ENCODE measurements around the gene KPRP. TPM values are rescaled to one million over a fixed set of nuclear protein-coding genes. Genes with fewer than 3 reads are reported as not detected.

Gene KPRP
- total RNA-seq, 1 donor from 2014 or later: not detected

DNA sequence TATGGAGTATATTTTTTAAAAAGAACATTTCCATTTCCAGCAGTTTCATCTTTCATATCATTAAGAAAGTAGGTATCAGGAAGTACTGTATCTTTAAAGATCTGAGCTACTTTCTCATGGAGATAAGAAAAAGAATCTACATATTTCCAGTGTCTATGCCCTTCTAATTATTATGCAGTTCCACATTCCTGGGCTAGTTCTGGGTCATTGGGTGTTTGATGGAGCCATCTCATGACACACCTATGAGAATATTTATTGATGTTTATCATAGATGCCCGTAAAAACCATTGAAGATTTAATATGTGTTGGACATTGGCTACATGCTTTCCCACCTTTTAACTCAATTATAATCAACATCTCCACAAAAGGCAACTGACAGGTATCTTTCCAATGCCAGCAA is 28.8 kb upstream of the KPRP start:
- Histone ChIP-seq H3K79me2 (ENCODE audit: low read depth) (no peaks in the 10 kb centered on the region), H3F3A (ENCODE audit: low read depth) (no peaks in the 10 kb centered on the region), H3K4me2 (no peak overlapping the region), H3K27me3 (no peaks in the 10 kb centered on the region), H3K9me3 (ENCODE audit: low read depth) (peaks cover 20% of the 10 kb centered on the region), H2AFZ (replicated peaks) (no peak overlapping the region), H3K27ac (no peak overlapping the region), H4K20me1 (ENCODE audit: low read depth) (no peaks in the 10 kb centered on the region), H3K36me3 (no peaks in the 10 kb centered on the region), H3K9ac (no peak overlapping the region), H3K4me3 (no peak overlapping the region), H3K4me1 (no peaks in the 10 kb centered on the region)
- Mint-ChIP-seq H3K27ac (no peak overlapping the region), H3K36me3 (no peaks in the 10 kb centered on the region), H3K4me1 (no peaks in the 10 kb centered on the region), H3K4me3 (no peak overlapping the region), H3K27me3 (ENCODE audit: insufficient read depth, low read depth) (peaks cover 2% of the 10 kb centered on the region), H3K9me3 (peaks cover 26% of the 10 kb centered on the region)
- no peak for DNase-seq (ENCODE audit: low spot score)
- TF ChIP-seq EZH2phosphoT487 (IDR thresholded peaks at IDR 0.05): no peak
- no peak for TF ChIP-seq EZH2 (IDR thresholded peaks at IDR 0.05)
- TF ChIP-seq, protein P1, sequence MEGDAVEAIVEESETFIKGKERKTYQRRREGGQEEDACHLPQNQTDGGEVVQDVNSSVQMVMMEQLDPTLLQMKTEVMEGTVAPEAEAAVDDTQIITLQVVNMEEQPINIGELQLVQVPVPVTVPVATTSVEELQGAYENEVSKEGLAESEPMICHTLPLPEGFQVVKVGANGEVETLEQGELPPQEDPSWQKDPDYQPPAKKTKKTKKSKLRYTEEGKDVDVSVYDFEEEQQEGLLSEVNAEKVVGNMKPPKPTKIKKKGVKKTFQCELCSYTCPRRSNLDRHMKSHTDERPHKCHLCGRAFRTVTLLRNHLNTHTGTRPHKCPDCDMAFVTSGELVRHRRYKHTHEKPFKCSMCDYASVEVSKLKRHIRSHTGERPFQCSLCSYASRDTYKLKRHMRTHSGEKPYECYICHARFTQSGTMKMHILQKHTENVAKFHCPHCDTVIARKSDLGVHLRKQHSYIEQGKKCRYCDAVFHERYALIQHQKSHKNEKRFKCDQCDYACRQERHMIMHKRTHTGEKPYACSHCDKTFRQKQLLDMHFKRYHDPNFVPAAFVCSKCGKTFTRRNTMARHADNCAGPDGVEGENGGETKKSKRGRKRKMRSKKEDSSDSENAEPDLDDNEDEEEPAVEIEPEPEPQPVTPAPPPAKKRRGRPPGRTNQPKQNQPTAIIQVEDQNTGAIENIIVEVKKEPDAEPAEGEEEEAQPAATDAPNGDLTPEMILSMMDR (IDR thresholded peaks at IDR 0.05): no peak

DNA sequence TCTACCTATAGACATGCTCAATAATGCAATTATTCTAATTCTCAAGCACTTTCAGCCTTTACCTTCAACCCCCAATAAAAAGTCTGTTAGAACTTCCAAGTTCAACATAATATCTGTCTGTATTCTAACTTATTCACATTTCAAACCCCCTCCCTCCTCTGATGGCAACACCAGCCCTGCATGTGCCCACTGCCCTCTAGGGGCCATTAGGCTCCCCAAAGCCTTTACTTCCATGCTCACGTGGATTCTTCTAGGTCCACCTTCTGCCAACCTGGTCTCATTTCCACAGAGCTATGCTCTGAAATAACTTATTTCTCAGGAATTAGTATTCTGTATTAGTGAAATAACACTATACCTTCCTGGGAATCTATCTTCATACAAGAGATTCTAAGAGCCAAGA is 22.2 kb upstream of the KPRP start:
- no peak overlapping the region for H3K4me3 Mint-ChIP-seq
- Histone ChIP-seq H3F3A (ENCODE audit: low read depth) (no peaks in the 10 kb centered on the region), H3K4me1 (no peaks in the 10 kb centered on the region), H3K9ac (no peak overlapping the region), H3K4me2 (no peak overlapping the region), H3K9me3 (ENCODE audit: low read depth) (peaks cover 19% of the 10 kb centered on the region), H4K20me1 (ENCODE audit: low read depth) (no peaks in the 10 kb centered on the region), H2AFZ (replicated peaks) (no peak overlapping the region), H3K27me3 (no peaks in the 10 kb centered on the region), H3K27ac (no peak overlapping the region), H3K36me3 (no peaks in the 10 kb centered on the region), H3K4me3 (no peak overlapping the region), H3K79me2 (ENCODE audit: low read depth) (no peaks in the 10 kb centered on the region)
- TF ChIP-seq EZH2phosphoT487 (IDR thresholded peaks at IDR 0.05) (no peak), EZH2 (IDR thresholded peaks at IDR 0.05) (no peak)
- TF ChIP-seq, protein P1 (IDR thresholded peaks at IDR 0.05): no peak
- no peaks in the 10 kb centered on the region for H3K4me1 Mint-ChIP-seq
- no peak for DNase-seq (ENCODE audit: low spot score)
- no peaks in the 10 kb centered on the region for H3K36me3 Mint-ChIP-seq
- H3K27ac Mint-ChIP-seq: no peak overlapping the region
- H3K9me3 Mint-ChIP-seq: peaks cover 22% of the 10 kb centered on the region
- peaks cover 7% of the 10 kb centered on the region for H3K27me3 Mint-ChIP-seq (ENCODE audit: insufficient read depth, low read depth)

GRCh38 chr1:152737997-152738396 is 19.8 kb upstream of the KPRP start:
- H3K9me3 ChIP-seq (ENCODE audit: low read depth): peaks cover 31% of the 10 kb centered on the region
- no peak overlapping the region for H3K4me2 ChIP-seq
- H3K27me3 ChIP-seq: no peaks in the 10 kb centered on the region
- Mint-ChIP-seq H3K4me1 (no peaks in the 10 kb centered on the region), H3K27me3 (ENCODE audit: insufficient read depth, low read depth) (peaks cover 7% of the 10 kb centered on the region), H3K9me3 (peaks cover 28% of the 10 kb centered on the region), H3K36me3 (no peaks in the 10 kb centered on the region), H3K4me3 (no peak overlapping the region), H3K27ac (no peak overlapping the region)
- no peaks in the 10 kb centered on the region for H3K36me3 ChIP-seq
- H3K4me3 ChIP-seq: no peak overlapping the region
- H3K4me1 ChIP-seq: no peaks in the 10 kb centered on the region
- no peaks in the 10 kb centered on the region for H3F3A ChIP-seq (ENCODE audit: low read depth)
- no peak overlapping the region for H3K27ac ChIP-seq
- H4K20me1 ChIP-seq (ENCODE audit: low read depth): no peaks in the 10 kb centered on the region
- no peak overlapping the region for H2AFZ ChIP-seq (replicated peaks)
- TF ChIP-seq, protein P1 (IDR thresholded peaks at IDR 0.05): no peak
- TF ChIP-seq EZH2 (IDR thresholded peaks at IDR 0.05) (no peak), EZH2phosphoT487 (IDR thresholded peaks at IDR 0.05) (no peak)
- no peaks in the 10 kb centered on the region for H3K79me2 ChIP-seq (ENCODE audit: low read depth)
- DNase-seq (ENCODE audit: low spot score): no peak
- H3K9ac ChIP-seq: no peak overlapping the region

All from neural progenitor cell (in vitro differentiated cells).